ENCODE measurements around the gene CCL1.

The CCL1 gene

GRCh38 chr17:34363183-34363661 is at the start of gene CCL1:
Gene CCL1 (minus strand): TSS chr17:34363233. CDS start chr17:34363161, 72 bp downstream.
- DNase-seq (ENCODE audit: low read depth): no peak

GRCh38 chr17:34412534-34412933 is 49.5 kb upstream of the CCL1 start:
- DNase-seq (ENCODE audit: low read depth): no peak

GRCh38 chr17:34411646-34412421 is 48.8 kb upstream of the CCL1 start:
- no peak for DNase-seq (ENCODE audit: low read depth)

- DNase-seq (ENCODE audit: low read depth): no peak
Observed at GRCh38 chr17:34409352-34409751, 46.3 kb upstream of the CCL1 start.

GRCh38 chr17:34408439-34408838 is 45.4 kb upstream of the CCL1 start:
- DNase-seq (ENCODE audit: low read depth): no peak

GRCh38 chr17:34406226-34406625 is 43.2 kb upstream of the CCL1 start:
- DNase-seq (ENCODE audit: low read depth): no peak

- DNase-seq (ENCODE audit: low read depth): no peak
Observed at GRCh38 chr17:34403006-34403405, 40.0 kb upstream of the CCL1 start.

GRCh38 chr17:34401165-34401564 is 38.1 kb upstream of the CCL1 start:
- no peak for DNase-seq (ENCODE audit: low read depth)

- DNase-seq (ENCODE audit: low read depth): no peak
Observed at GRCh38 chr17:34400301-34400931, 37.4 kb upstream of the CCL1 start.

- DNase-seq (ENCODE audit: low read depth): no peak
Observed at GRCh38 chr17:34399725-34400124, 36.7 kb upstream of the CCL1 start.

- DNase-seq (ENCODE audit: low read depth): no peak
Observed at GRCh38 chr17:34398990-34399389, 36.0 kb upstream of the CCL1 start.

GRCh38 chr17:34397265-34397664 is 34.2 kb upstream of the CCL1 start:
- no peak for DNase-seq (ENCODE audit: low read depth)

- DNase-seq (ENCODE audit: low read depth): no peak
Observed at GRCh38 chr17:34393401-34393800, 30.4 kb upstream of the CCL1 start.

GRCh38 chr17:34391241-34391640 is 28.2 kb upstream of the CCL1 start:
- DNase-seq (ENCODE audit: low read depth): no peak

- no peak for DNase-seq (ENCODE audit: low read depth)
Observed at GRCh38 chr17:34390649-34391048, 27.6 kb upstream of the CCL1 start.

- no peak for DNase-seq (ENCODE audit: low read depth)
Observed at GRCh38 chr17:34389126-34389750, 26.2 kb upstream of the CCL1 start.

- no peak for DNase-seq (ENCODE audit: low read depth)
Observed at GRCh38 chr17:34387566-34387965, 24.5 kb upstream of the CCL1 start.

GRCh38 chr17:34386697-34387550 is 23.9 kb upstream of the CCL1 start:
- no peak for DNase-seq (ENCODE audit: low read depth)

- DNase-seq (ENCODE audit: low read depth): no peak
Observed at GRCh38 chr17:34386343-34386696, 23.3 kb upstream of the CCL1 start.

- no peak for DNase-seq (ENCODE audit: low read depth)
Observed at GRCh38 chr17:34384822-34385605, 22.0 kb upstream of the CCL1 start.

GRCh38 chr17:34384271-34384670 is 21.2 kb upstream of the CCL1 start:
- no peak for DNase-seq (ENCODE audit: low read depth)
